GM21367 (cell line): Measurements from ENCODE around the gene NLN.
"Not testable (repeated sequence)": the region's sequence is repeated elsewhere in the genome, so short reads cannot be mapped to it uniquely, and the experiment has no call there.

Experiments used
- ATAC-seq: cut with Tn5 transposase; IDR thresholded peaks from one replicate; pipeline ENCODE4 v1.9.1; 2021; ENCODE audit not compliant: unreplicated experiment

The NLN gene

DNA sequence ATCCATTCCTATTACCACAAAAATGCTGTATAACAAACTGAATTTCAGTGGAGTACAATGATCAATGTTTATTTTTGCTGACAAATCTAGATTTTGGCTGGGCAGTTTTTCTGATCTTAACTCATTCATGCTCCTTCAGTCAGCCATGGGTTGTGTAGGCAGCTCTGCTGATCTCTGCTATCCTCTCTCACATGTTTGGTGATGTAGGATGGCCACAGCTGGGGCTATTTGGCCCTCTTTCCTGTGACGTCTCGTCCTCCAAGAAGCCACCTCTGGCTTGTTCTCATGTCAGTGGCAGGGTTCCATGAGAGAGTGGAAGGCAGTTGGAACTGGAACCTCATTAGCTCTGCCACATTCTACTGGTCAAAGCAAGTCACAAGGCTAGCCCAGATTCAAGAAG lies 8.9 kb downstream of the NLN start:
- no peak for ATAC-seq

DNA sequence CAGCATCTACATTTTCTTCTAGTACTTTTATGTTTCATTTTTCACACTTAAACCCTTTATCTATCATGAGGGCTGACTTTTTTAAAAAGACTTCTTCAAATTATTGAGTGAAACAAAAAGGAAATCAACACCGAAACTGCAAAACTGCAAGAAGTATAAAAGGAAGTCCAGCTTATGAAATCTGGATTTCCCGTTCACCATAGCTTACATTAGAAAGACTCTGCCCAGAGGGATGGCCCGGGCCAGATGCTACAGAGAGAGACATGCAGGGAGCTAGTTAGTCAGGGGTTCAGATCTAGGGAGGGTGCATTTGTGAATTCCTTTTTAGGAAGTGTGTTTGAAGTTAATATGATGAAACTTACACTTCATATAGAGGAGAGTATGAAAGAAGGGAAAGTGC lies 10.0 kb downstream of the NLN start:
- not testable (repeated sequence) for ATAC-seq

DNA sequence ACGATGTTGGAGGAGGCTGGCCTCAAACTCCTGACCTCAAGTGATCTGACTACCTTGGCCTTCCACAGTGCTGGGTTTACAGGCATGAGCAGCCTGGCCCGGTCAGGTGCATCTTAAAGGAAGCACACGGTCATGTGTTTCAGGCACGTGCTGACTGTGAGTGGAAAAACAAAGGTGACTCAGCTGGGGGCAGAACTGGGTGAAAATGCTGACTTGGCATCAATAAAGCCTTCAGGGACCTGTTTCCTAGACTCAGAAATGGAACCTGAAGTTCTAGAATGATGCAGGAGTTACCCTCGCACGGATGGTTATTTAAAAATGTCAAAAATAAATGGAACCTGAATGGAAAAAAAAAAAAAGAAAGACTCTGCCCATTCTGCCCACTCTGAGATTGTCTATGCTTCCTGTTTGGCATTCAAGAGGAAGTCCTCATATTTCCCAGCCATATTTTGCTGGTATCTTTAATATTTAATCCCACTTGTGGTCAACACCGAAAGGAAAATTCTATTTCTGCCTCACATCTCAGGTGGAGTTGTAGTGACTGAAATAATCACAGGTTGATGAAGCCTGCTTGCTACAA lies 12.3 kb downstream of the NLN start:
- ATAC-seq, result not testable (repeated sequence)

DNA sequence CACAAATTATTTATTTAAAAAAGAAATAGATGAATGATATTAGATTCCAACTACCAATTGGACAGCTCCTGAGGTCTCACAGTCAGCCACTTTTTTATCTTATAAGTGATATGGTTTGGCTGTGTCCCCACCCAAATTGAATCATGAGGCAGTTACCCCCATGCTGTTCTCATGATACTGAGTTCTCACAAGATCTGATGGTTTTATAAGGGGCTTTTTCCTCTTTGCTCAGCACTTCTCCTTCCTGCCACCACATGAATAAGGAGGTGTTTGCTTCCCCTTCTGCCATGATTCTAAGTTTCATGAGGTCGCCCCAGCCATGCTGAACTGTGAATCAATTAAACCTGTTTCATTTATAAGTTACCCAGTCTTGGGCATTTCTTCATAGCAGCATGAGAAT lies 12.9 kb downstream of the NLN start:
- ATAC-seq, result no peak

DNA sequence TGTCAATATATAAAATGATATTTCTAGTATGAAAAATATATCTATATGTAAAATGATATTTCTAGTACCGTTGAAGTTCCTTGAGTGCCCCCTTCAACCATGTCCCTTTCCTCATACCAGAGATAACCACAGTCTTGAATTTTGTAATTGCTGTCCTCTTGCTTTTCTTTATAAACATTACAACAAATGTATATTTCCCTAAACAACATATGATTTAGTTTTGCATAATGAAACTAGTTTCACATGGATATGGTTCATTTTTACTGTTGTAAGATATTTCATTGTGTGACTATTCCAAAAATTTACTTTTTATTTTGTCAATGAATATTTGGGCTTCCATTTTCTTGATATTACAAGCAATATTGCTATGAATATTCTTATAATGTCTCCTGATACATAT lies 14.0 kb downstream of the NLN start:
- no peak for ATAC-seq

DNA sequence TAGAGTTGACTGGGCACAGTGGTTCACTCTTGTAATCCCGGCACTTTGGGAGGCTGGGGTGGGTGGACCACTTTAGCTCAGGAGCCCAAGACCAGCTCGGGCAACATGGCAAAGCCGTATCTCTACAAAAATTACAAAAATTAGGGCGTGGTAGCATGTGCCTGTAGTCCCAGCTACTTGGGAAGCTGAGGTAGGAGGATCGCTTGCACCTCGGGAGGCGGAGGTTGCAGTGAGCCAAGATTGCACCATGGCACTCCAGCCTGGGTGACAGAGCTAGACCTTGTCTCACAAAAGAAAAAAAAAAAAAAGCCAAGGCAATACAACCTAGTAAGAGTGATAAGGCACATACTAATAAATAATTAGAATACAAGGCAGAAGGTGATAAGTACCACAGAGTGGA lies 15.8 kb downstream of the NLN start:
- no peak for ATAC-seq

DNA sequence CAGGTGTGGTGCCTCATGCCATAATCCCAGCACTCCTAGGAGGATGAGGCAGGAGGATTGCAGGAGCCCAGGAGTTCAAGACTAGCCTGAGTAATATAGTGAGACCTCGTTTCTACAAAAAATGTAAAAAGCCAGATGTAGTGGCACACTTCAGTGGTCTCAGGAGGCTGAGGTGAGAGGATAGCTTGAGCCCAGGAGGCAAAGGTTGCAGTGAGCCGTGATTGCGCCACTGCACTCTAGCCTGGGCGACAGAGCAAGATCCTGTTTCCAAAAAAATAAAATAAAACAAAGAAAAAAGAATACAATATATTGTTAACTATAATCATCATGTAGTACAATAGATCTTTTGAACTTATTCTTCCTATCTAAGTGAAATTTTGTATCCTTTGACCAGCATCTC lies 16.3 kb downstream of the NLN start:
- no peak for ATAC-seq

DNA sequence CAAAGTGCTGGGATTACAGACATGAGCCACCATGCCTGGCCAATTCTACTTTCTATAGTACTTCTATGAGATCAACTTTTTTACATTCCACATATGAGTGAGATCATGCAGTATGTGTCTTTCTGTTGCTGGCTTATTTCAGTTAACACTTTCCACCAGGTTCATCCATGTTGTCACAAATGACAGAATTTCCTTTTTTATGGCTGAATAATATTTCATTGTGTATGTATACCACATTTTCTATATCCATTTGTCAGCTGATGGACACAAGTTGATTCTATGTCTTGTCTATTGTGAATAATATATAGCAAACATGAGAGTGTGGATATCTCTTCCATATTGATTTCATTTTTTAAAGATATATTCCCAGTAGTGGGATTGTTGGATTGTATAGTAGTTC lies 17.2 kb downstream of the NLN start:
- no peak for ATAC-seq

DNA sequence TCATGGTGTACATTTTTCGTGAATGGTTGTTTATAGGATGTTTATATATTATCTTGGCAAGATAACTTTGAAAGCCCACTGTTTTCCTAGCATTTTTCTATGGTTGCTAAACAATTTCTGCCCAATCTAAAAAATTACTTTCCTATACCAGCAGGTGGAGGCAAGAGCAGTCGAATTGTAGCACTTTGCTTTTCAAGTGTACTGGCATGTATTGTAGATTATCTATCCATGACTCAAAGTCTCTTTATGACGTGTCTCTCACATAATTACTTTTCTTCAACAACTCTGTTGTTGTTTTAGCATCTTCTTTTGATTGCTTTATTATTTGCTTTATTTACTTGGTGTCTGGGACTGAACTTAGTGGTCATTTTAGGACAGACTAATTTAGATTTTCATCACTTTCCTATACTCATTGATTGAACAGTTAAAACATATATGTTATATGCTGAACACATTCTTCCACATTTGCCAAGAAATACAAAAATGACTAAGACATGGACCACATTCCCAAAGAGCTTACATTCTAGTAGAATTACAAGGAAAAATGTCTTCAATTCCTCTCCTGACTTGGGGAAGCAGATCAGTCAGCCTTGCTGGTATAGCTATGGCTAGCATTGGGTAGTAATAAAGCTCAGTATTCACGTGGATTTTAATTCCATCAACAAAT lies 20.7 kb downstream of the NLN start:
- peak; percentile 78 for ATAC-seq

DNA sequence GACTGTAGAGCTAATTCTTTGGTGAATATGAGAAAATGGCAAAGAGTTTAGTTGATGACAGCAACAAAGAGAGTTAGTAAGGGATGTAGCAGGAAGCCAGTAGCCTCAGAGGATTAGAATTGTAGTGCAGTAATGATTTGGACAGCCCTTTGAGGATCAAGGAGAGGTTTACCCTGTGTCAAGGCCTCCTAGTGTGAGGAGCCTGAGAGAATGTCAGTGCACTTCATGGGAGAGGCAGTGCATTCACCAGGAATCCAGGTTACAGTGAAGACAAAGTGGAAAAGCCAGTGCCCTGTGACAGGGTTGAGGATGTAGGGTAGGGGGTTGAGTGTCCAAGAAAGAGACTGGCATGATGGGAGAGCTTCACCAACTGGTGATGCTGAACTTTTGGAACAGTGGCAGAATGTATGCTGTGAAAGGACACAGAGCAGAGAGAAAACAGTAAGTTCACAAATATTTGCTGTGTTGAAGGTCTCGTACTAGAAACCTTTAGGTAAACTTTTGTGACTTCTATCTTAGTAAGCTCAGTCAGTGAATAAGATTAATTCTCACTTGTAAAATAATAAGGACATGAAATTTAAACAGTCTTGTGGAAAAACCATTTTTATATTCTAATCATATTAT lies 27.3 kb downstream of the NLN start:
- ATAC-seq, result no peak

DNA sequence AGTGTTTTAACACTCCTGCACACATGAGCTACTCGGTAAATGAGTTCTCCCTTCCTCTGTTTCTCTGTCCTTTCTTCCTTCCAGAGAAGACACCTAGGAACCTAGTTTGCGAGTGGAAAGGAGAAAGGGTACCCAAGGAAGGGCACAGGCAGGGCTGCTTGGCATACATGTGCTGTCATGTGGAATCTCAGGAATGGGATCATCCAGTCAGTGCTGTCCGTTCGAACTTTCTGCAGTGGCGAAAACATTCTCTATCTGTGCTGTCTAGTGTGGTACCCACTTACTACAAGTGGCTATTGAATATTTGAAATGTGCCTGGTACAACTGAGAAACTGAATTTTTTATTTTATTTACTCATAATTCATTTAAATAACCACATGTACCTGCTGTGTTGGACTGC lies 28.0 kb downstream of the NLN start:
- ATAC-seq, result no peak

DNA sequence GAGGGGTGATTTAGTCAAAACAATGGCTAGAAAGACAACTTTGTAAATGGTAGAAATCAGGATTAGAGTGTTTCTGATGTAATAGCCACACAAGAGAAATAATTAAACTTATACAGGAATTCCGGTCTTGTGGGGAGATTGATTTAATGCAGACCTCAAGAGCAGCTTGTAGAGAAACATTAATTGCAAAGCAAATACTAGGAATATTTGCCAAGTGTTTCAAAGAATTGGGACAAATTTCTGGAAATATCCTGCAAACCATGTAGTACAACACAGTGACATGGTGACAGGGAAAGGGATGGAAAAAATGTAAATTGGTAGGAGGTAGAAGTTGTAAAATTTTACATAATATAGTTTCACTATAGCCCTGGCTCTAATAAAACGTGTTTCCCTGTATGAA lies 28.9 kb downstream of the NLN start:
- ATAC-seq, result no peak

DNA sequence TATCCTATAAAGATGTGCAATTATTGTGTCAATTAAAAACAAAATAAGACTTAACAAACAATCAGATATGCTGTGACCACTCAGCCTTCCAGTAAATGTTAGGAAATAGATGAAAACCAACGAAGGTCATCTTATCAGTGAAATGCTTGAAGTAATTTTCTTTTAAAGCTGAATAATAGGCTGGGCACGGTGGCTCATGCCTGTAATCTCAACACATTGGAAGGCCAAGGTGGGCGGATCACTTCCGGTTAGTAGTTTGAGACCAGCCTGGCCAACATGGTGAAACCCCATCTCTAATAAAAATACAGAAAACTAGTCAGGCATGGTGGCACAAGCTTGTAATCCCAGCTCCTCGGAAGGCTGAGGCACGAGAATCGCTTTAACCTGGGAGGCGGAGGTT lies 31.2 kb downstream of the NLN start:
- no peak for ATAC-seq

DNA sequence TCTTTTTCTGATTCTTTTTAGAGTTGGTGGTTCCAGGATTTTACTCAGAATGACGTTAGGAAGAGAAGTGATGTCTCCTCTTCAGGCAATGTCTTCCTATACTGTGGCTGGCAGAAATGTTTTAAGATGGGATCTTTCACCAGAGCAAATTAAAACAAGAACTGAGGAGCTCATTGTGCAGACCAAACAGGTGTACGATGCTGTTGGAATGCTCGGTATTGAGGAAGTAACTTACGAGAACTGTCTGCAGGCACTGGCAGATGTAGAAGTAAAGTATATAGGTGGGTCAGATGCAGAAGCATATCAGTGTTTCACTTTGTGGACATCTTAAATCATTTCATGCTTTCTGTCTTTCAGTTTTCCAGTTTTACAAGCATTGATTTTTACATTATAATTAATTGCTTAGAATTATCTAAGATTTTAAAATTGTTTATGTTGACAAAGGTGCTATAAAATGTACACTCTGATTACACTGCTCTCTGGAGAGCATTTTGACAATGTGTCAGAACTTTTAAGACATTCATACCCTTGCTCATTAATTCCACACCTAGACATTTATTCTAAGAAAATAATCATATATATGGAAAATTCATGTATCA lies 36.6 kb downstream of the NLN start:
- ATAC-seq, result no peak

DNA sequence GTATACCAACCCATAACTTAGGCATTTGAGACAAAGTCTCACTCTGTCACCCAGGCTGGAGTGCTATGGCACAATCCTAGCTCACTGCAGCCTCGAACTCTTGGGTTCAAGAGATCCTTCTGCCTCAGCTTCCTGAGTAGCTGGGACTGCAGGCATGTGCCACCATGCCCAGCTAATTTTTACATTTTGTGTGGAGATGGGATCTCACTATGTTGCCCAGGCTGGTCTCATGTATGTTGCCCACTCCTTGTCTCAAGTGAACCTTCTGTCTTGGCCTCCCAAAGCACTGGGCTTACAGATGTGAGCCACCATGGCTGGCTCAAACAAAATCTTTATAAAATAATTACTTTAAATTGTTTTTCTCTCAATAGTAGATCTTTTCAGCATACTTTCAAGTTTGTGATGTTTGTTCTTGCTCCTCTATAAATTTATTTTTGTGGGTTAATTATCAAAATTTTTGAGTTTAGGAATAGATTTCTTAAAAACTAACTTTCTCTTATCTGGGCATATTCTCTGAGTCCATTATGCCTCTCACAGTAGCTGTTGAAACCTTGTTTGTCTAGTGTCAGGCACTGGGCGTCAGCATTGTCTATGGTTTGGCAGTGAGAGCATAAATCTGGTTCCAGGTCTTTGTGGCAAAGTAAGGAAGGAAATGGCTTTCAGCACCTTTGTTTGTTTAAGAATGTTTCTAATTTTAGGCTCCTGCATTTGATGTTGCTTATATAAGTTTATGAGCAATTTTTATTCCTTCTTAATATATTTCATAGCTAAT lies 38.7 kb downstream of the NLN start:
- ATAC-seq, result peak; percentile 57

DNA sequence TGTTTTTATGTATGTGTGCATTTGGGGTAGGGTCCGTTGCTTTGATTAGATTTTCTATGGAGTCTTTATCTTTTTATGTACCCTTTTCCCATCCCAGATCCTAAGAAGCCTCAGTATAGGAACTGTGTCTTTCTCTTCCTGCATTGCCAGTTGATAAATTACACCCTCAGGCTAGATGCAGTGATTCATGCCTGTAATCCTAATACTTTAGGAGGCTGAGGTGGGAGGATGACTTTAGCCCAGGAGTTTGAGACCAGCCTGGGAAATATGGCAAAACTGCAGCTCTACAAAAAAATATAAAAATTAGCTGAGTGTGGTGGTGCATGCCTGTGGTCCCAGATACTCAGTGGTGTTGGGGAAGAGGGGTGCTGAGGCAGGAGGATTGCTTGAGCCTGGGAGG lies 40.2 kb downstream of the NLN start:
- no peak for ATAC-seq

DNA sequence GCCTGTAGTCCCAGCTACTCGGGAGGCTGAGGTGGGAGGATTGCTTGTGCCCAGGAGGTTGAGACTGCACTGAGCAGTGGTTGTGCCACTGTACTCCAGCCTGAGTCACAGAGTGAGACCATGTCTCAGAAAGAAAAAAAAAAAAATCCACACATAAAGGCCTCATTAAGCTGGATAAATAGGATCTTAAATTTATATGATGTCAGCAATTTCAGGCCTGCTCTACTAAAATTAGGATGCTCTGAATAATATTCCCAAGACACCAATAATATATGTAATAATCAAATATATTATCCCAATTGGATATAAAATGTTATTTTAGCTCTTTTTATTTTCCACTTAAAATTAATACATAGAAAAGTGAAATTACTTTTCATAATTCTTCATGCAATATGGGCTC lies 43.6 kb downstream of the NLN start:
- no peak for ATAC-seq

DNA sequence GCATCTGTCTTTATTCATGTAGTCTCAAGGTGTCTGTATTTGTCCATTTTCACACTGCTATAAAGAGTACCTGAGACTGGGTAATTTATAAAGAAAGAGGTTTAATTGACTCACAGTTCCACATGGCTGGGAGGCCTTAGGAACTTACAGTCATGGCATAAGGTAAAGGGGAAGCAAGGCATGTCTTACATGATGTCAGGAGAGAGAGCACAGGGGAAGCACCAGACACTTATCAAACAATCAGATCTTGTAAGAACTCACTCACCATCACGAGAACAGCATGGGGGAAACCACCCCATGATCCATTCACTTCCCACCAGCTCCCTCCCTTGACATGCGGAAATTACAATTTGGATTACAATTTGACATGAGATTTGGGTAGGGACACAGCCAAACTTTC lies 44.2 kb downstream of the NLN start:
- no peak for ATAC-seq

DNA sequence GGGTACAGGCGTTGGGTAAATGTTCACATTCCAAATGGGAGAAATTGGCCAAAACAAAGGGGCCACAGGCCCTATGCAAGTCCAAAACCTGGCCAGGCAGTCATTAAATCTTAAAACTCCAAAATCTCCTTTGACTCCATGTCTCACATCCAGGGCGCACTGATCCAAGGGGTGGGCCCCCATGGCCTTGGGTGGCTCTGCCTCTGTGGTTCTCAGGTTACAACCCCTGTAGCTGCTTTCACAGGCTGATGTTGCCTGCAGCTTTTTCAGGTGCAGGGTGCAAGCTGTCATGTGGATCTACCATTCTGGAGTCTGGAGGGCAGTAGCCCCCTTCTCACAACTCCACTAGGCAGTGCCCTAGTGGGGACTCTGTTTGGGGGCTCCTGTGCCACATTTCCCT lies 44.8 kb downstream of the NLN start:
- ATAC-seq, result no peak

DNA sequence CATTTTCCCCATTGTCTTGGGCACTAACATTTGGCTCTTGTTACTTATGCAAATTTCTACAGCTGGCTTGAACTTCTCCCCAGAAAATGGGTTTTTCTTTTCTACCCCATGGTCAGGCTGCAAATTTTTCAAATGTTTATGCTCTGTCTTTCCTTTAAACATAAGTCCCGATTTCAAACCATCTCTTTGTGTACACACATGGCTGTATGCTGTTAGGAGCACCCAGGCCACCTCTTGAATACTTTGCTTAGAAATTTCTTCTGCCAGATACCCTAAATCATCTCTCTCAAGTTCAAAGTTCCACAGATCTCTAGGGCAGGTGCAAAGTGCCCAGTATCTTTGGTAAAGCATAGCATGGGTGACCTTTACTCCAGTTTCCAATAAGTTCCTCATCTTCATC lies 45.6 kb downstream of the NLN start:
- no peak for ATAC-seq

DNA sequence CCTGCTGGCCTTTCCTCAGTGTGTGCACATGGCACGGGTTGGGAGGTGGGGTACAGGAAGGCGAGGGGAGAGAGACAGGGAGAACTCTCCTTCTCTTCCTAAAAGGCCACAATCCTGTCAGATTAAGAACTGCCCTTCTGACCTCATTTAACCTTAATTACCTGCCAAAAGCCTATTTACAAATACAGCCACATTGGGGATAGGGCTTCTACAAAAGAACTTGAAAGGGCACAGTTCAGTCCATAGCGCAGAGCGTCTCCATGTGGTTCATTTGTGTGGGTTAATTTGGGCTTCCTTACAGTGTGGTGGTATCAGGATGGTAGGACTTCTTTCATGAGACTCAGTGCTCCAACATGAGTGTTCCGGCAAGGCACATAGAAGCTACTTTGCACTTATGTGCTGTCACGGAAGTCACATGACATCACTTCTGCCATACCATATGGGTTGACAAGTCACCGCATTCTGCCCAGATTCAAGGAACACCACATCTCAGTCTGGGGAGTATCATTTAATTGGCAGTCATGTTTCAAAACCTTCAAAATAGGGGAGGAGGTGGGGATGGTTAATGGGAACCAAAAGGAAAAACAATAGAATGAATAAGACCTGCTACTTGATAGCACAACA lies 46.8 kb downstream of the NLN start:
- ATAC-seq, result no peak
